Activated naive CD4-positive, alpha-beta T cell treated with anti-CD3 and anti-CD28 coated beads for 36 hours (primary cell): ENCODE results near the gene KPNA1. TPM values are rescaled to one million over a fixed set of nuclear protein-coding genes. Genes with fewer than 3 reads are reported as not detected.

Source experiments
- CTCF ChIA-PET: fragments of 350-600 bp; sonication (Branson Sonifier 250); formaldehyde crosslinking; loops from one replicate; lab custom pipeline; 2021; ENCODE audit warnings: antibody characterized with exemption; lab: Charles Lee
- DNase-seq: peaks from one replicate; pipeline ENCODE4 v3.0.0-alpha.2; 2020
- H3K27ac Mint-ChIP-seq: one replicate; pipeline ENCODE4 v1.8.0; 2021; ENCODE audit warnings: mild to moderate bottlenecking, mixed read lengths
- H3K27me3 Mint-ChIP-seq: one replicate; pipeline ENCODE4 v1.8.0; 2021; ENCODE audit warnings: low read depth, mixed read lengths
- H3K36me3 Mint-ChIP-seq: one replicate; pipeline ENCODE4 v1.8.0; 2021; ENCODE audit warnings: low read depth, mixed read lengths
- H3K4me1 Mint-ChIP-seq: one replicate; pipeline ENCODE4 v1.8.0; 2021; ENCODE audit warnings: low read depth, mixed read lengths
- H3K4me3 Mint-ChIP-seq: one replicate; pipeline ENCODE4 v1.8.0; 2021; ENCODE audit warnings: mild to moderate bottlenecking, moderate library complexity, mixed read lengths
- H3K9me3 Mint-ChIP-seq: one replicate; pipeline ENCODE4 v1.8.0; 2021; ENCODE audit warnings: mixed read lengths
- intact Hi-C: fragments of 100-400 bp; cut with micrococcal nuclease; formaldehyde crosslinking; loops from one replicate; pipeline ENCODE4 v1.15.1; 2023
- total RNA-seq, 2 experiments: library from RNA; stranded (reverse); gene quantifications; one replicate each; pipeline ENCODE4 v1.2.3, GENCODE V29; 2021

KPNA1 gene
- total RNA-seq, 2 experiments from 2014 or later = 45.6 to 45.8 TPM

DNA sequence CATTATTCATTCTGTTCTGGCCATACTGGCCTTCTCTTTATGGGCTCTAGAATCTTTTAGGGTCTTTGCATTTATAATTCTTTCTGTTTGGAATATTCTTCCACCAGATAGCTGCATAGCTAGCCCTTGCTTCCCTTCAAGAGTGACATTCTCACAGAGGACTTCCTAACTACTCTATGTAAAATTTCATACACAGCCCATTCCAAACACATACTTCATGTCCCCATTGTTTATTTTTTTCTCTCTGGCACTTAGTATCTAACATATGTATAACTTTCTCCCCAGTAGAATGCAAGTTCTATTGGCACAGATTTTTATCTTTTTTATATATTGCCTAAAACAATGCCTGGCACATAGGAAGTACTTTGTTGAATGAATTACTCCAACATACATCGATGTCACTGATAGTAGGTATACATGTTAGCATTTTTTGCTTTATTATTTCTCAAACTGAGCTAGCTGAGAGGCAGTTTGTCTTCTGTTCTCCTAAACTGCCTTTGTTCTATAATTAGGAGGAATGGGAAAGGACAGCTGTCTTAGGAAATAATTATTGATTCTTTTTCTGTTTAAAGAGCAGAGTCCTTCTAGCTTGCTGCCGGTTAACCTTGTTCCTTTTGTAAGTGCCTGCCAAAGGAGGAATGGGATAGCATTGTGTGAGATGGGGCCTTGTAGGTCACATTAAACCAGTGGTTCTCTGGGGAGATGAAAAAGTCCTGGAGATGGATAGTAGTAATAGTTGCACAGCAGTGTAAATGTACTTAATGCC, 122.9 kb downstream of the KPNA1 start:
- peaks cover 45% of the 10 kb centered on the region for H3K4me1 Mint-ChIP-seq
- H3K4me3 Mint-ChIP-seq = no peak overlapping the region
- H3K9me3 Mint-ChIP-seq = no peaks in the 10 kb centered on the region
- intact Hi-C loops = no loop called here
- no peak overlapping the region for H3K27ac Mint-ChIP-seq
- no peaks in the 10 kb centered on the region for H3K27me3 Mint-ChIP-seq
- CTCF ChIA-PET = interaction anchor here (0.6 to 2.4 kb wide), 5 partner anchors 9 to 282 kb away, joined by 3 to 8 read pairs (median 3); partner anchors contain the start of gene MIX23
- H3K36me3 Mint-ChIP-seq = peaks cover 5% of the 10 kb centered on the region
- no peak for DNase-seq

DNA sequence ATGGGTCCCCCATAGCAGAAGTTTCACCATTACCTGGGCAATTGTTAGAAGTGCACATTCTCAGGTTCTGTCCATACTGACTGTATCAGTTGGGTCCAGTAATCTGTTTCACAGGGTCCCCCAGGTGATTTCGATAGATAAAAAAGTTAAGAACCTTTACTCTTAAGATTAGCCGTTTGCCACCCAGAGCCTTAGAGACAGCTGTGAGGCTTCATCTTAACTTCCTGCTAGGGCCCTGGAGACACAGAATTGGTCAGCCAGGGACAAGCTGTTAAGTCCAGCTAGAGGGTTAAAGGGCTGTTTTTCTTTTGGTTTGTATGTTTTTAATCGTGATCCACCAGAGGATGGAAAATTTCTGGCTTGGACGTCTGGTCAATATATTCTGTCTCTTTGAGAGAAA, 124.1 kb downstream of the KPNA1 start:
- no peaks in the 10 kb centered on the region for H3K9me3 Mint-ChIP-seq
- CTCF ChIA-PET = interaction anchor here (1.3 to 2.4 kb wide), 2 partner anchors 18 to 284 kb away, joined by 3 to 8 read pairs; no protein-coding TSS in a partner anchor
- no peak overlapping the region for H3K4me3 Mint-ChIP-seq
- no peak for DNase-seq
- no peak overlapping the region for H3K27ac Mint-ChIP-seq
- peaks cover 42% of the 10 kb centered on the region for H3K4me1 Mint-ChIP-seq
- peaks cover 12% of the 10 kb centered on the region for H3K36me3 Mint-ChIP-seq
- no peaks in the 10 kb centered on the region for H3K27me3 Mint-ChIP-seq
- intact Hi-C loops = no loop called here

DNA sequence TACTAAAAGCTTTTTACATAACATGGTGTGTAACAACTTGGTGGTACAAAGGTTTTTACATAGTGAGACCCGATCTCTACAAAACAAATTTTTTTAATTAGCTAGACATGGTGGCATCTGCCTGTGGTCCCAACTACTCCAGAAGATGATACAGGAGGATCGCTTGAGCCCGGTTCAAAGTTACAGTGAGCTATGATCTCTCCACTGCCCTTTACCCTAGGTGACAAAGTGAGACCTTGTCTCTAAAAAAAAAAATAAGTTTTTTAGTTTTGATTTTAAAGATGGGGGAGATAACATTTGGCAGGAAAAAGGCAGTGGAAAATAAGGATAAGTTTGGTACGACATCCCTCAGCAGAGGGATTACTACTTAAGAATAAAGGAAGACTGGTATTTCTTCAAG, 124.8 kb downstream of the KPNA1 start:
- Mint-ChIP-seq H3K36me3 (peaks cover 12% of the 10 kb centered on the region), H3K9me3 (no peaks in the 10 kb centered on the region), H3K27me3 (no peaks in the 10 kb centered on the region), H3K4me1 (peaks cover 39% of the 10 kb centered on the region), H3K4me3 (no peak overlapping the region), H3K27ac (no peak overlapping the region)
- CTCF ChIA-PET = interaction anchor here (1.8 kb wide), 1 partner anchor 290 kb away, joined by 4 read pairs; no protein-coding TSS in a partner anchor
- DNase-seq = no peak
- intact Hi-C loops = no loop called here

DNA sequence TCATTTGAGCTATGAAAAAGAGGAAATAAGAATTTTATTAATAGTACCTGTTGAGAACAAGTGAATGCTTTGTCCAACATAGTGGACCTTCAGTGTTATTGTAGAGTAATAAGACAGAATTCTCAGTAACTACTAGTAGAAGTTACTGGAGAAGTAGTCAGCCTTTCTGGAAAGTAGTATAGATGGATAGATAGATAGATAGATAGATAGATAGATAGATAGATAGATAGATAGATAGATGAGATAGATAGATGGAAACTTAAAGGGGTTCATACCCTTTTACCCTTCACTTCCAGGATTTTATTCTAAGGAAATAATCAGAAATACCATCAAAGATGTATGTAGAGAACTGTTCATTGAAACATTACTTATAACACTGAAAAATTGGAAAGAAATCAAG, 125.5 kb downstream of the KPNA1 start:
- peaks cover 12% of the 10 kb centered on the region for H3K36me3 Mint-ChIP-seq
- no peak for DNase-seq
- CTCF ChIA-PET = interaction anchor here (1.8 kb wide), 1 partner anchor 290 kb away, joined by 4 read pairs; no protein-coding TSS in a partner anchor
- no peaks in the 10 kb centered on the region for H3K27me3 Mint-ChIP-seq
- no peak overlapping the region for H3K4me3 Mint-ChIP-seq
- intact Hi-C loops = no loop called here
- peaks cover 38% of the 10 kb centered on the region for H3K4me1 Mint-ChIP-seq
- H3K9me3 Mint-ChIP-seq = no peaks in the 10 kb centered on the region
- no peak overlapping the region for H3K27ac Mint-ChIP-seq

DNA sequence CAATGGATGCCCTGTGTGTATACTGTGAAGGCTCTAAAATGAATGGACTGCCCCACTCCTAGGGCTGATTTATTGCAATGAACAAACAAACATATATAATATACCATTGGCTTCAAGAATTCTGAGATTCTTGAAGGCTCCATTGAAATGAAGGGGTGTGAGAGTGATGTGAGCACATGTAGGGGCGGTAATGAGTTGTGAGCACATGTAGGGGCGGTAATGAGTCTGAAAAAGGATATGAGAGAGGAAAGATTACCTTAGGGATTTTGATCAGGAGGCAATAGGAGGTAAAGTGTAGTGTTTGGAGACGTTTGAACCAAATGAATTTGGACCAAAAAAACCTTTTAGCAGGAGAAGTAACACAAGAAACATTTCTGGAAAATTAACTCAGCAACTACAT, 127.0 kb downstream of the KPNA1 start:
- Mint-ChIP-seq H3K27me3 (no peaks in the 10 kb centered on the region), H3K4me3 (no peak overlapping the region), H3K27ac (no peak overlapping the region), H3K36me3 (peaks cover 9% of the 10 kb centered on the region), H3K9me3 (no peaks in the 10 kb centered on the region), H3K4me1 (peaks cover 35% of the 10 kb centered on the region)
- no peak for DNase-seq
- CTCF ChIA-PET = no interaction called here
- intact Hi-C loops = no loop called here

DNA sequence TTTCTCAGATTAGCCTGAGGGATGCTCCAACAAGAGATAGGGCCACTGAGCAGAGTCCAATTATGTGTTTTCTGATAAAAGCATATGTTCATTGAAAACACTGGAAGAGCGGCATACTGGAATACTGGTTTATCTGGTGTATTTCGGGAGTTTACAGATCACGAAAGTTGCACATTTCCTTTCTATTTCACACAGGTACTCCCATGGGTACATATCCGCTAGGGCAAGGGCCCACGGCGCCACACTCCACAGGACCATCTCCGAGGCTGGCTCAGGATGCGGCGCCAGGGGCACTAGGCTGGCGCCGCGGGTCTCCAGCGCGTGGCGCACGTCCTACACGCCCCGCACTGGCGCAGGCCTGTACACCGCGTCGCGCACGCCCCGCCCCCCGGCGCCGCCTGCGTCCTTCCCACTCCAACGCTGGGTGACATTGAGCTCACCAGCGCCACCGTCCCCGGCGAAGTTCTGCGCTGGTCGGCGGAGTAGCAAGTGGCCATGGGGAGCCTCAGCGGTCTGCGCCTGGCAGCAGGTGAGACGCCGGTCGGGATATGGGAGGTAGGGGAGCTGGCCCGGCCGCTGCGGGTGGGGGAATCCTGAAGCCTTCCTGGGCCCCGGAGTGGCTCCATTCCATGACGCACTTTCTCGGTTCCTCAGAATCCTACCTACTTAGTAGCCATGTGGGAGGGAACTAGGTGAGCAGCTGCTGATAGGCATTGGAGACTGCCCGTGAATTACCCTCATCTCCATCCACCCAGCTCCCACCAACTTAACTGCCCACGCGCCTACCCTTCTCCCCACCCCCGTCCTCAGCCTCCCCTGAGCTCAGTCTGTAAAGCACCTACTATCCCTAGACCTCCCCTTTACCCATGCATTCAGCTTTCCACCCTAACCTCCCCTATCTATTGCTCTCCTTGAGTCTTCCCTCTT, 130.7 kb downstream of the KPNA1 start, which contains the start of gene FAM162A:
TSS of gene FAM162A (plus strand) at position 412 of the 927 bp plus-strand sequence. CDS start at position 496, 84 bp downstream.
- CTCF ChIA-PET = interaction anchor here (0.6 to 2.1 kb wide), 15 partner anchors 9 to 685 kb away, joined by 3 to 10 read pairs (median 3); partner anchors contain the start of gene WDR5B
- intact Hi-C loops = loop anchor here (1.0 to 5.0 kb wide), 13 partner anchors 19 to 838 kb away; partner anchors contain the start of genes EAF2, GOLGB1, HCLS1 and IQCB1
- DNase-seq = peak; percentile 93
- no peaks in the 10 kb centered on the region for H3K27me3 Mint-ChIP-seq
- H3K27ac Mint-ChIP-seq = peak within 1 kb of the TSS; percentile 93
- H3K4me1 Mint-ChIP-seq = peaks cover 62% of the 10 kb centered on the region
- H3K36me3 Mint-ChIP-seq = peaks cover 9% of the 10 kb centered on the region
- H3K9me3 Mint-ChIP-seq = no peaks in the 10 kb centered on the region
- H3K4me3 Mint-ChIP-seq = peak within 1 kb of the TSS; percentile 90

DNA sequence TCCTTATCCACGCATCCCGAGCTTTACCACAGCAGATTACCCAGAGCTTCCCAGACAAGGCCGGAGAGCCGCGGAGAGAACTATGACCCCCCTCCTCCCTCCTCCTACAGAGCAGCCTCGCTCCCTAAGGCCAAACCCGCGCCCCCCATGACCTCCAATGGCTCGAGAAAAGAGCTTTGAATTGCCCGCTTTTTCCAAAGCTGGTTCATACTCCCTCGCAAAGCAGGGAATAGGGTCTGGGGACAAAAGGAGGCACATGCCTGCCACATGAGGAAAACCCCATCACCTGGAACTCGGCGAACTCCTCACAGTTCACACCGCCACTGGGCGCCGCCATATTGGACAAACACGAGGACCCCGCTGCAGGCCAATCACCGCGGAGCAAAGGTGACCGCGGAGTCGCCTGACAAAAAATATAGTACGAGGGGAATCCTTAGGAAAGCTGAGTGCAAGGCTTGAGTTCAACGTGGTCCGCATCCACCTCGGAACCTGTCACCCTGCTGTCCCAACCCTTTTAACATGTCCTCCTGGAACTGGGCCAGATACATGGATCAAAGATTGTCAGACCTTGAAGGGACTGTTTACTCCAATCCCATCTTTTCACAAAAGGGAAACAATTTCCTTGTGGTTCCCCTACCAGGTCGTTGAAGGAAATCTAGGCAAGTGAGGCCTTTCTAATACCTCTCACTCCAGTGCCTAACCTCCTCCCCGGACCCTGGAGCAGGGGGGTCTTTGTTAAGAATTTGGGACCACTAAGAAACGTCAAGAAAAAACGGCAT, 131.7 kb downstream of the KPNA1 start, which contains the start of gene MIX23:
TSS of gene MIX23 (minus strand) at position 344 of the 779 bp plus-strand sequence. CDS start at position 337, 7 bp downstream.
- Mint-ChIP-seq H3K36me3 (peaks cover 9% of the 10 kb centered on the region), H3K4me1 (peaks cover 63% of the 10 kb centered on the region), H3K9me3 (no peaks in the 10 kb centered on the region), H3K27me3 (no peaks in the 10 kb centered on the region), H3K27ac (peak within 1 kb of the TSS; percentile 93), H3K4me3 (peak within 1 kb of the TSS; percentile 90)
- CTCF ChIA-PET = interaction anchor here (1.0 to 1.6 kb wide), 5 partner anchors 9 to 296 kb away, joined by 3 to 6 read pairs (median 5); no protein-coding TSS in a partner anchor
- intact Hi-C loops = loop anchor here (1.0 to 5.0 kb wide), 4 partner anchors 18 to 818 kb away; partner anchors contain the start of genes HCLS1, PDIA5 and SEC22A
- DNase-seq = peak; percentile 94

DNA sequence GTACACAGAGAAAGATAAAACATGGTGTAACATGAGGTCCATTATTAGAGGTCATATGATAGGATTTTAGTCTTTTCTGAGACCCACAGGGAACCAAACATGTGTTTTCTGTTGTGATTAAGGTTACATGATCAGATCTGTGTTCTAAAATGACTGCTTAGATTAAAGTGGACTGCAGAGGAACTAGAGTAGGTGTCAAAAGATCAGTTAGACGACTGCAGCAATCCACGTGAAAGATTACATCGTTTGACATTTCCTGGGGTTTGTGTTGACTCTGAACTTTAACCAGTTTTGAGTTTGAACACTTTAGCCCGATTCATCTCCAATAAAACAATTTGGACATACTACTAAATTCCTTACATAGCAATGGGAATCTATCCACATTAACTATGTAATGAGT, 136.8 kb downstream of the KPNA1 start:
- intact Hi-C loops = no loop called here
- Mint-ChIP-seq H3K27ac (peak overlapping the region; percentile 82), H3K9me3 (no peaks in the 10 kb centered on the region), H3K36me3 (peaks cover 17% of the 10 kb centered on the region), H3K4me1 (peaks cover 45% of the 10 kb centered on the region), H3K27me3 (no peaks in the 10 kb centered on the region), H3K4me3 (no peak overlapping the region)
- CTCF ChIA-PET = no interaction called here
- peak; percentile 30 for DNase-seq

DNA sequence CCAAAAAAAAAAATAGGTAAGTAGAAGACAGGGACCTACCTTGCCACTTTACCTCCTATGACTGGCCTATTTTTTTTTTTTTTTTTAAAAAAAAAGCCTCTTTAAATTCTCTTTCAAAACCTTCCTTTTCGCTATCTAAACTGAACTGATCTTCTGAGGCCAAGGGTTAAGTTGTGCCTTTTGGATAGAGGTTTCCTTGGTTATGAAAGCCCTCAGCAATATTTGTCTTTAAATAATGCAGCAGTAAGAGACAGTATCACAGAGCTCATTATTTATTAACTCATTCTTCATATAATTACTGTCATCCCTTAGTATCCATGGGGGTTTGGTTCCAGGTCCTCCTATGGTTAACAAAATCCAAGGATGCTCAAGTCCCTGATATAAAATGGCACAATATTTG, 140.7 kb downstream of the KPNA1 start:
- no peak overlapping the region for H3K4me3 Mint-ChIP-seq
- intact Hi-C loops = no loop called here
- CTCF ChIA-PET = no interaction called here
- DNase-seq = no peak
- H3K27me3 Mint-ChIP-seq = no peaks in the 10 kb centered on the region
- H3K4me1 Mint-ChIP-seq = peaks cover 17% of the 10 kb centered on the region
- peaks cover 20% of the 10 kb centered on the region for H3K36me3 Mint-ChIP-seq
- H3K27ac Mint-ChIP-seq = no peak overlapping the region
- no peaks in the 10 kb centered on the region for H3K9me3 Mint-ChIP-seq
